ENCODE results near the gene TMEM247.

DNA sequence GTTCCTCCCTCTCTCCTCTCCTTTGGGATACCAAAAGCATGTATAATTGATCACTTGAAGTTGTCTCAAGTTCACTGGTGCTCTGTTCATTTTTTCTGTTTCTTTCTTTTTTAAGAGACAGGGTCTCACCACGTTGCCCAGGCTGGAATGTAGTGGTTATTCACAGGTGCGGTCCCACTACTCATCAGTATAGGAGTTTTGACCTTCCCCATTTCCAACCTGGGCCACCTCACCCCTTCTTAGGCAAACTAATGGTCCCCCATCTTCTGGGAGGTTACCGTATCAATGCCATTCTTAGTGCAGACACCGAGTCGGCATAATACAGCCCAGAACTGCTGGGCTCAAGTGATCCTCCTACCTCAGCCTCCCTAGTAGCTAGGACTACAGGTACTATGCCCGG lies 31.3 kb upstream of the TMEM247 start:
- TF ChIP-seq, protein P1, sequence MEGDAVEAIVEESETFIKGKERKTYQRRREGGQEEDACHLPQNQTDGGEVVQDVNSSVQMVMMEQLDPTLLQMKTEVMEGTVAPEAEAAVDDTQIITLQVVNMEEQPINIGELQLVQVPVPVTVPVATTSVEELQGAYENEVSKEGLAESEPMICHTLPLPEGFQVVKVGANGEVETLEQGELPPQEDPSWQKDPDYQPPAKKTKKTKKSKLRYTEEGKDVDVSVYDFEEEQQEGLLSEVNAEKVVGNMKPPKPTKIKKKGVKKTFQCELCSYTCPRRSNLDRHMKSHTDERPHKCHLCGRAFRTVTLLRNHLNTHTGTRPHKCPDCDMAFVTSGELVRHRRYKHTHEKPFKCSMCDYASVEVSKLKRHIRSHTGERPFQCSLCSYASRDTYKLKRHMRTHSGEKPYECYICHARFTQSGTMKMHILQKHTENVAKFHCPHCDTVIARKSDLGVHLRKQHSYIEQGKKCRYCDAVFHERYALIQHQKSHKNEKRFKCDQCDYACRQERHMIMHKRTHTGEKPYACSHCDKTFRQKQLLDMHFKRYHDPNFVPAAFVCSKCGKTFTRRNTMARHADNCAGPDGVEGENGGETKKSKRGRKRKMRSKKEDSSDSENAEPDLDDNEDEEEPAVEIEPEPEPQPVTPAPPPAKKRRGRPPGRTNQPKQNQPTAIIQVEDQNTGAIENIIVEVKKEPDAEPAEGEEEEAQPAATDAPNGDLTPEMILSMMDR (IDR thresholded peaks at IDR 0.05; ENCODE audit: low read length): no peak
- TF ChIP-seq EZH2 (optimal IDR thresholded peaks at IDR 0.05; ENCODE audit: low read depth, low read length) (no peak), EZH2phosphoT487 (IDR thresholded peaks at IDR 0.05; ENCODE audit: low read length) (no peak)
